H1 (cell line): ENCODE measurements around the gene TIE1. TPM values are rescaled to one million over a fixed set of nuclear protein-coding genes. Genes with fewer than 3 reads are reported as not detected.

Experiments used
- CTCF ChIA-PET: fragments of 300-600 bp; sonication (Branson Sonifier 250); formaldehyde crosslinking; loops from one replicate; lab custom pipeline; 2021; ENCODE audit not compliant: partially characterized antibody; lab: Charles Lee
- POLR2A ChIA-PET: fragments of 300-600 bp; sonication (Branson Sonifier 250); formaldehyde crosslinking; loops from one replicate; lab custom pipeline; 2021; ENCODE audit warnings: inconsistent platforms; ENCODE audit not compliant: partially characterized antibody; lab: Charles Lee
- DNase-seq, 2 experiments: peaks; one replicate each; pipeline versions ENCODE4 v3.0.0 to v3.0.0-alpha.2; 2010 to 2022; ENCODE audit warnings: low spot score in 2 of 2, low read depth in 1 of 2, mixed read lengths in 1 of 2
- FAIRE-seq: peaks from 2 replicates; lab custom pipeline; 2011; peaks lifted over from hg19 to GRCh38; lab: Jason Lieb, UNC
- H2AFZ ChIP-seq: 2 replicates; pipeline ENCODE4 v1.8.1; 2012; ENCODE audit warnings: low read length, inconsistent platforms
- H2AK5ac ChIP-seq: 2 replicates; pipeline ENCODE4 v1.6.1; 2013; ENCODE audit warnings: low read depth, low read length
- H2BK120ac ChIP-seq: replicated peaks from 2 replicates; pipeline ENCODE3; 2013; ENCODE audit warnings: low read depth, low read length, inconsistent platforms
- H2BK12ac ChIP-seq: 2 replicates; pipeline ENCODE4 v1.6.1; 2013; ENCODE audit warnings: low read depth, low read length
- H2BK15ac ChIP-seq: 2 replicates; pipeline ENCODE4 v1.6.1; 2013; ENCODE audit warnings: low read length
- H2BK20ac ChIP-seq: 2 replicates; pipeline ENCODE4 v1.6.1; 2013; ENCODE audit warnings: low read length
- H2BK5ac ChIP-seq: 2 replicates; pipeline ENCODE4 v1.6.1; 2013; ENCODE audit warnings: low read depth, low read length
- H3K14ac ChIP-seq: 2 replicates; pipeline ENCODE4 v1.6.1; 2013; ENCODE audit warnings: inconsistent platforms; ENCODE audit not compliant: insufficient read length
- H3K18ac ChIP-seq: 2 replicates; pipeline ENCODE4 v1.6.1; 2013; ENCODE audit warnings: low read length; ENCODE audit errors: extremely low read depth
- H3K23ac ChIP-seq: 2 replicates; pipeline ENCODE4 v1.6.1; 2013; ENCODE audit warnings: inconsistent platforms; ENCODE audit not compliant: insufficient read length
- H3K23me2 ChIP-seq: 2 replicates; pipeline ENCODE4 v1.6.1; 2013; ENCODE audit warnings: low read depth, low read length
- H3K27ac ChIP-seq: 2 replicates; pipeline ENCODE4 v1.6.1; 2011; ENCODE audit warnings: low read depth, low read length, inconsistent platforms
- H3K27me3 ChIP-seq, 4 experiments: replicated peaks in 1 of 4; 1 replicate in 1 of 4; 2 replicates in 3 of 4; pipeline versions ENCODE4 v1.6.1 to v1.8.1; 2011 to 2013; ENCODE audit warnings: low read length in 3 of 4, mild to moderate bottlenecking in 3 of 4, inconsistent platforms in 2 of 4, mixed read lengths in 2 of 4, moderate library complexity in 1 of 4; ENCODE audit not compliant: control insufficient read depth in 3 of 4, insufficient read depth in 3 of 4; ENCODE audit errors: extremely low read depth in 1 of 4
- H3K36me3 ChIP-seq, 4 experiments: 2 replicates each; pipeline versions ENCODE4 v1.6.1 to v1.8.1; 2011 to 2013; ENCODE audit warnings: mild to moderate bottlenecking in 4 of 4, low read length in 3 of 4, moderate library complexity in 2 of 4, control low read depth in 1 of 4, inconsistent platforms in 1 of 4; ENCODE audit not compliant: insufficient read depth in 4 of 4, control insufficient read depth in 2 of 4
- H3K4ac ChIP-seq: replicated peaks from 2 replicates; pipeline ENCODE3; 2013; ENCODE audit warnings: low read length, low read depth, mixed read lengths, inconsistent platforms; ENCODE audit not compliant: insufficient read length
- H3K4me1 ChIP-seq, 4 experiments: replicated peaks in 1 of 4; 1 replicate in 1 of 4; 2 replicates in 3 of 4; pipeline versions ENCODE4 v1.6.1 to v1.8.1; 2011 to 2013; ENCODE audit warnings: low read length in 3 of 4, inconsistent platforms in 2 of 4, mixed read lengths in 1 of 4; ENCODE audit not compliant: insufficient read depth in 4 of 4, control insufficient read depth in 3 of 4
- H3K4me2 ChIP-seq, 2 experiments: 2 replicates each; pipeline versions ENCODE4 v1.6.1 to v1.8.1; 2011 to 2013; ENCODE audit warnings: low read depth in 2 of 2, low read length in 2 of 2, control low read depth in 1 of 2, inconsistent platforms in 1 of 2, mild to moderate bottlenecking in 1 of 2; ENCODE audit not compliant: insufficient read depth in 1 of 2
- H3K4me3 ChIP-seq, 4 experiments: fragments of 200-600, 300-600 bp in 1 of 4; sonication (generic), shearing (Covaris generic), sonication (Bioruptor Twin) in 1 of 4; 2 replicates each; pipeline versions ENCODE4 v1.5.1 to v1.8.1; 2011 to 2016; ENCODE audit warnings: low read length in 4 of 4, low read depth in 3 of 4, control low read depth in 2 of 4, inconsistent platforms in 2 of 4, mild to moderate bottlenecking in 2 of 4, mixed read lengths in 1 of 4, moderate library complexity in 1 of 4; ENCODE audit not compliant: insufficient read depth in 2 of 4; ENCODE audit errors: extremely low read depth in 1 of 4
- H3K56ac ChIP-seq: replicated peaks from 2 replicates; pipeline ENCODE3; 2013; ENCODE audit warnings: low read depth, mild to moderate bottlenecking, mixed read lengths, low read length, inconsistent platforms; ENCODE audit not compliant: insufficient read length
- H3K79me1 ChIP-seq: 2 replicates; pipeline ENCODE4 v1.6.1; 2013; ENCODE audit warnings: low read depth, low read length, control low read depth
- H3K79me2 ChIP-seq, 2 experiments: 2 replicates each; pipeline versions ENCODE4 v1.6.1 to v1.8.1; 2012 to 2013; ENCODE audit warnings: low read length in 2 of 2, mild to moderate bottlenecking in 2 of 2, inconsistent platforms in 1 of 2; ENCODE audit not compliant: insufficient read depth in 2 of 2, control insufficient read depth in 1 of 2
- H3K9ac ChIP-seq, 4 experiments: replicated peaks in 1 of 4; 1 replicate in 1 of 4; 2 replicates in 3 of 4; pipeline versions ENCODE4 v1.6.1 to v1.8.1; 2011 to 2013; ENCODE audit warnings: low read depth in 3 of 4, low read length in 3 of 4, control low read depth in 2 of 4, mild to moderate bottlenecking in 2 of 4, moderate library complexity in 2 of 4, inconsistent platforms in 1 of 4; ENCODE audit errors: extremely low read depth in 1 of 4
- H3K9me3 ChIP-seq, 2 experiments: 2 replicates each; pipeline versions ENCODE4 v1.6.1 to v1.8.1; 2012 to 2013; ENCODE audit warnings: mild to moderate bottlenecking in 2 of 2, moderate library complexity in 2 of 2, control low read depth in 1 of 2, inconsistent platforms in 1 of 2, low read depth in 1 of 2, low read length in 1 of 2, mixed read lengths in 1 of 2; ENCODE audit not compliant: insufficient read depth in 2 of 2
- H4K20me1 ChIP-seq, 2 experiments: replicated peaks in 1 of 2; 2 replicates each; pipeline versions ENCODE3 to v1.8.1; 2011 to 2013; ENCODE audit warnings: inconsistent platforms in 2 of 2, low read length in 2 of 2, mild to moderate bottlenecking in 1 of 2; ENCODE audit not compliant: insufficient read depth in 2 of 2, control insufficient read depth in 1 of 2
- H4K5ac ChIP-seq: 2 replicates; pipeline ENCODE4 v1.6.1; 2013; ENCODE audit warnings: low read length, low read depth, mixed read lengths, inconsistent platforms; ENCODE audit not compliant: insufficient read length
- H4K8ac ChIP-seq: 2 replicates; pipeline ENCODE4 v1.8.0; 2013; ENCODE audit warnings: mild to moderate bottlenecking, moderate library complexity, low read length, inconsistent platforms; ENCODE audit not compliant: insufficient read depth; ENCODE audit errors: extremely low read depth
- H4K91ac ChIP-seq: replicated peaks from 2 replicates; pipeline ENCODE3; 2013; ENCODE audit warnings: low read length, mixed read lengths, inconsistent platforms; ENCODE audit not compliant: insufficient read length
- CBX5 ChIP-seq: fragments of 300-800, 300-1000 bp; sonication (generic); IDR thresholded peaks from 2 replicates; pipeline ENCODE4 v1.7.1; 2016; ENCODE audit warnings: antibody characterized with exemption, low read length, low read depth
- EZH2 ChIP-seq: fragments of 200-600 bp; sonication (generic); IDR thresholded peaks from 2 replicates; pipeline ENCODE4 v1.7.1; 2012; ENCODE audit warnings: low read depth, mild to moderate bottlenecking, moderate library complexity, low read length, inconsistent platforms; ENCODE audit not compliant: severe bottlenecking
- KDM4A ChIP-seq: IDR thresholded peaks from one replicate; pipeline ENCODE4 v1.7.1; 2012; ENCODE audit warnings: low read depth, mild to moderate bottlenecking, moderate library complexity, low read length, inconsistent platforms; ENCODE audit not compliant: severe bottlenecking
- MAFK ChIP-seq: IDR thresholded peaks from 2 replicates; pipeline ENCODE4 v1.6.1; 2012; ENCODE audit warnings: low read depth, mild to moderate bottlenecking, improper control_type of control experiment, low read length
- SIN3A ChIP-seq, 2 experiments: IDR thresholded peaks in 1 of 2; conservative IDR thresholded peaks in 1 of 2; 2 replicates each; pipeline ENCODE4 v1.6.1; 2011 to 2012; ENCODE audit warnings: low read length in 2 of 2, improper control_type of control experiment in 1 of 2, low read depth in 1 of 2, mild to moderate bottlenecking in 1 of 2
- SIRT6 ChIP-seq: IDR thresholded peaks from one replicate; pipeline ENCODE4 v1.7.1; 2012; ENCODE audit warnings: low read length, inconsistent platforms
- SIX5 ChIP-seq: IDR thresholded peaks from 2 replicates; pipeline ENCODE4 v1.6.1; 2011; ENCODE audit warnings: mild to moderate bottlenecking, low read depth, low read length
- SP2 ChIP-seq: IDR thresholded peaks from 2 replicates; pipeline ENCODE4 v1.6.1; 2012; ENCODE audit warnings: mild to moderate bottlenecking, low read length, inconsistent platforms
- TBP ChIP-seq: IDR thresholded peaks from 2 replicates; pipeline ENCODE4 v1.6.1; 2011; ENCODE audit warnings: low read depth, low read length, improper control_type of control experiment
- TEAD4 ChIP-seq: IDR thresholded peaks from 2 replicates; pipeline ENCODE4 v1.6.1; 2012; ENCODE audit warnings: low read depth, low read length, inconsistent platforms, mixed read lengths
- WGBS, 2 experiments: shearing (Covaris generic) in 1 of 2; methylation state at CpG; one replicate each; pipeline versions ENCODE4 v1.1.6 to v1.1.7; 2013 to 2015; ENCODE audit warnings: low lambda C conversion rate in 2 of 2, mixed read lengths in 2 of 2, inconsistent platforms in 1 of 2, low coverage in 1 of 2, missing lambda C conversion rate in 1 of 2; ENCODE audit not compliant: insufficient replicate concordance in 2 of 2, insufficient coverage in 1 of 2, insufficient read length in 1 of 2; ENCODE audit errors: extremely low coverage in 1 of 2, missing lambda C conversion rate in 1 of 2; 5-methylcytosine and 5-hydroxymethylcytosine counted together
- polyA plus RNA-seq, 7 experiments: library from polyadenylated mRNA; depleted of rRNA in 3 of 7; stranded (reverse) in 5 of 7; unstranded in 2 of 7; fragments of >200 nt in 5 of 7; fragments of 200-250 nt in 2 of 7; gene quantifications; 1 replicate in 5 of 7; 2 replicates in 1 of 7; 4 replicates in 1 of 7; pipeline versions ENCODE4 v1.2.1 to v1.2.3, GENCODE V29; 2011 to 2013; ENCODE audit warnings: missing spikeins in 2 of 7, mixed read lengths in 2 of 7
- total RNA-seq: library from RNA; stranded (reverse); fragmentation: NEBNext Ultra II Directional; extraction: Animal tissue kit (Norgen Biotek cat#: 25700); gene quantifications from 2 replicates; pipeline ENCODE4 v1.2.1, GENCODE V29; 2021
- TF ChIP-seq, protein P1 (sequence below): IDR thresholded peaks from 2 replicates; pipeline ENCODE4 v1.6.1; 2011; ENCODE audit warnings: low read length, improper control_type of control experiment
- TF ChIP-seq, protein P2 (sequence below): IDR thresholded peaks from 2 replicates; pipeline ENCODE4 v1.6.1; 2012; ENCODE audit warnings: low read length, inconsistent platforms

TIE1 gene
- total and polyA plus RNA-seq, 2 of the 8 experiments (the other 6 are each of a cell fraction or from before 2014, with no cell fraction given), result 0.74 to 2.2 TPM

DNA sequence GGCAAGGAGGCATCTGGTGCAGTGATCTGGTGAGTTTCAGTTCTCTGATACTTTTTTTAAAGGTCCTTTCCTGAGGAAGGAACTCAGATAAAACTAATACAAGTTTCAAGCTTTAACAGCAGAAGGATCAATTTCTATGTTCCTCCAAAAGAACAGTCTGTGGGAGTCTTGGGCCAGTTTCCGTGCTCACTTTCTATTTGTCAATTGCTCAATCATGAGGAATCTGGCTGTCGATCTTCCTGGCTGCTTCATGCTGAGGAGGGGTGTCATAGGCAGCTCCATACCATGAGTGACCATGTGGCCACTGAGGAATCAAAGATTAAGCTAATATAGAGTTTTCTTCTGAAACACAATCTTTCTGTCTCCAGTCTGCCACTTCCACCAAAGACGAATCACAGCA is 42.4 kb upstream of the TIE1 start:
- no peaks in the 10 kb centered on the region for H4K20me1 ChIP-seq
- no peaks in the 10 kb centered on the region for H3K23me2 ChIP-seq
- H3K23ac ChIP-seq, result no peak overlapping the region
- no peak overlapping the region for H4K91ac ChIP-seq
- no peak overlapping the region for H2BK12ac ChIP-seq
- H2BK15ac ChIP-seq, result no peak overlapping the region
- H3K79me1 ChIP-seq, result no peaks in the 10 kb centered on the region
- no peaks in the 10 kb centered on the region for H3K4me1 ChIP-seq
- no peaks in the 10 kb centered on the region for H3K79me2 ChIP-seq
- no peak overlapping the region for H4K5ac ChIP-seq
- no peak overlapping the region for H3K9ac ChIP-seq
- ChIA-PET POLR2A (no interaction called here), CTCF (interaction anchor here (1.0 kb wide), 1 partner anchor 30 kb away, joined by 3 read pairs; no protein-coding TSS in a partner anchor)
- no peak overlapping the region for H3K27ac ChIP-seq
- H3K27me3 ChIP-seq, result no peaks in the 10 kb centered on the region
- no peak overlapping the region for H2BK5ac ChIP-seq
- FAIRE-seq (no peak), DNase-seq (no peak)
- H3K36me3 ChIP-seq, result no peaks in the 10 kb centered on the region
- WGBS, 2 experiments, result 88% methylated on average over 3 of the region's 3 CpGs; no CpG with 5 or more reads in 1 of the 2 experiments
- no peak overlapping the region for H2BK20ac ChIP-seq
- no peak overlapping the region for H4K8ac ChIP-seq
- no peak overlapping the region for H3K4me2 ChIP-seq
- no peak overlapping the region for H3K18ac ChIP-seq
- H3K9me3 ChIP-seq, result peaks cover 27 to 52% of the 10 kb centered on the region in 2 experiments
- H3K14ac ChIP-seq, result no peak overlapping the region
- H3K4me3 ChIP-seq, result no peak overlapping the region
- H2AFZ ChIP-seq, result no peak overlapping the region
- no peak overlapping the region for H2AK5ac ChIP-seq
- H3K56ac ChIP-seq, result no peak overlapping the region
- H3K4ac ChIP-seq, result no peak overlapping the region
- no peak overlapping the region for H2BK120ac ChIP-seq
- TF ChIP-seq SIX5, result no peak
- no peak for TF ChIP-seq MAFK
- no peak for TF ChIP-seq TBP
- TF ChIP-seq TEAD4, result no peak
- TF ChIP-seq SIN3A (conservative IDR thresholded peaks at IDR 0.05 in 1 of 2, IDR thresholded peaks at IDR 0.05 in 1 of 2; ENCODE audit: low read depth in 1 of 2, low read length in 2 of 2), result no peak
- no peak for TF ChIP-seq EZH2
- TF ChIP-seq, protein P1, sequence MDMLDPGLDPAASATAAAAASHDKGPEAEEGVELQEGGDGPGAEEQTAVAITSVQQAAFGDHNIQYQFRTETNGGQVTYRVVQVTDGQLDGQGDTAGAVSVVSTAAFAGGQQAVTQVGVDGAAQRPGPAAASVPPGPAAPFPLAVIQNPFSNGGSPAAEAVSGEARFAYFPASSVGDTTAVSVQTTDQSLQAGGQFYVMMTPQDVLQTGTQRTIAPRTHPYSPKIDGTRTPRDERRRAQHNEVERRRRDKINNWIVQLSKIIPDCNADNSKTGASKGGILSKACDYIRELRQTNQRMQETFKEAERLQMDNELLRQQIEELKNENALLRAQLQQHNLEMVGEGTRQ, result no peak
- TF ChIP-seq KDM4A, result no peak
- TF ChIP-seq, protein P2, sequence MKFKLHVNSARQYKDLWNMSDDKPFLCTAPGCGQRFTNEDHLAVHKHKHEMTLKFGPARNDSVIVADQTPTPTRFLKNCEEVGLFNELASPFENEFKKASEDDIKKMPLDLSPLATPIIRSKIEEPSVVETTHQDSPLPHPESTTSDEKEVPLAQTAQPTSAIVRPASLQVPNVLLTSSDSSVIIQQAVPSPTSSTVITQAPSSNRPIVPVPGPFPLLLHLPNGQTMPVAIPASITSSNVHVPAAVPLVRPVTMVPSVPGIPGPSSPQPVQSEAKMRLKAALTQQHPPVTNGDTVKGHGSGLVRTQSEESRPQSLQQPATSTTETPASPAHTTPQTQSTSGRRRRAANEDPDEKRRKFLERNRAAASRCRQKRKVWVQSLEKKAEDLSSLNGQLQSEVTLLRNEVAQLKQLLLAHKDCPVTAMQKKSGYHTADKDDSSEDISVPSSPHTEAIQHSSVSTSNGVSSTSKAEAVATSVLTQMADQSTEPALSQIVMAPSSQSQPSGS, result no peak
- TF ChIP-seq CBX5, result no peak
- no peak for TF ChIP-seq SIRT6
- no peak for TF ChIP-seq SP2
